HL-60 (cell line): ENCODE measurements around the gene EIF1AD.

ENCODE experiments used
- DNase-seq, 2 experiments: peaks; one replicate each; pipeline ENCODE4 v3.0.0-alpha.2; 2010 to 2020; ENCODE audit warnings: low read depth in 1 of 2, low spot score in 1 of 2
- H3K27ac ChIP-seq: fragments of 250-450 bp; sonication (Bioruptor Pico); replicated peaks from 2 replicates; pipeline ENCODE4 v1.5.1; 2020; ENCODE audit warnings: mild to moderate bottlenecking, moderate library complexity
- H3K27me3 ChIP-seq: fragments of 250-450 bp; sonication (Bioruptor Pico); 2 replicates; pipeline ENCODE4 v1.5.1; 2021; ENCODE audit warnings: mild to moderate bottlenecking, moderate library complexity; ENCODE audit not compliant: insufficient read depth, poor library complexity, severe bottlenecking
- H3K4me3 ChIP-seq: replicated peaks from 2 replicates; pipeline ENCODE4 v1.5.1; 2011; ENCODE audit warnings: mild to moderate bottlenecking, control low read depth, low read length; ENCODE audit not compliant: insufficient read depth
- GABPA ChIP-seq: IDR thresholded peaks from 2 replicates; pipeline ENCODE4 v1.6.1; 2012; ENCODE audit warnings: low read depth
- POLR2AphosphoS5 ChIP-seq: IDR thresholded peaks from 2 replicates; pipeline ENCODE4 v1.6.1; 2012; ENCODE audit warnings: low read depth
- SPI1 ChIP-seq: IDR thresholded peaks from 2 replicates; pipeline ENCODE4 v1.6.1; 2012; ENCODE audit warnings: low read depth, mild to moderate bottlenecking, borderline replicate concordance
- TF ChIP-seq, protein P1 (sequence below): IDR thresholded peaks from one replicate; pipeline ENCODE4 v1.5.1; 2011; ENCODE audit warnings: low read length, control low read depth, inconsistent platforms; ENCODE audit not compliant: insufficient read depth
- TF ChIP-seq, protein P2 (sequence below): IDR thresholded peaks from 2 replicates; pipeline ENCODE4 v1.6.1; 2012; ENCODE audit warnings: low read depth; ENCODE audit not compliant: insufficient replicate concordance

The EIF1AD gene

DNA sequence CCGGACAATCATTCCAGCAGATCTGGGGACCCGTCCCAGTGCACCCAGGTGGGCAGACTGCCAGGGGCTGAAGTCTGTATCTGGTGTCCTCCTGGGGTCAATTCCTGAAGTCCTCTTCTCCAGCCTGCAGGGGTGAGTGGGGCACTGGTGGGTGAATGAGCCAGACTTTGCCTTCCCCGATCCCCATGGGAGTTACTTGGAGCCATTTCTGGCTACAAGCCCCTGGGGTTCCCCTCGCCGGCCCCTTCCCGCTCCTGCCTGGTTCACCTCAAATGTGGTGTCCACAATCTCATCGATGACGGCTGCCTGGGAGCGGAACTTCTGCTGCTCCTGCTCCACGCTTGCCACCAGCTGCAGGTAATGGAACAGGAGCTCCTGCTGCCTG lies 14.8 kb upstream of the EIF1AD start:
- peaks cover 5% of the 10 kb centered on the region for H3K27me3 ChIP-seq
- no peak overlapping the region for H3K27ac ChIP-seq
- TF ChIP-seq, protein P1, sequence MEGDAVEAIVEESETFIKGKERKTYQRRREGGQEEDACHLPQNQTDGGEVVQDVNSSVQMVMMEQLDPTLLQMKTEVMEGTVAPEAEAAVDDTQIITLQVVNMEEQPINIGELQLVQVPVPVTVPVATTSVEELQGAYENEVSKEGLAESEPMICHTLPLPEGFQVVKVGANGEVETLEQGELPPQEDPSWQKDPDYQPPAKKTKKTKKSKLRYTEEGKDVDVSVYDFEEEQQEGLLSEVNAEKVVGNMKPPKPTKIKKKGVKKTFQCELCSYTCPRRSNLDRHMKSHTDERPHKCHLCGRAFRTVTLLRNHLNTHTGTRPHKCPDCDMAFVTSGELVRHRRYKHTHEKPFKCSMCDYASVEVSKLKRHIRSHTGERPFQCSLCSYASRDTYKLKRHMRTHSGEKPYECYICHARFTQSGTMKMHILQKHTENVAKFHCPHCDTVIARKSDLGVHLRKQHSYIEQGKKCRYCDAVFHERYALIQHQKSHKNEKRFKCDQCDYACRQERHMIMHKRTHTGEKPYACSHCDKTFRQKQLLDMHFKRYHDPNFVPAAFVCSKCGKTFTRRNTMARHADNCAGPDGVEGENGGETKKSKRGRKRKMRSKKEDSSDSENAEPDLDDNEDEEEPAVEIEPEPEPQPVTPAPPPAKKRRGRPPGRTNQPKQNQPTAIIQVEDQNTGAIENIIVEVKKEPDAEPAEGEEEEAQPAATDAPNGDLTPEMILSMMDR = no peak
- TF ChIP-seq POLR2AphosphoS5 (no peak), GABPA (no peak), SPI1 (no peak)
- TF ChIP-seq, protein P2, sequence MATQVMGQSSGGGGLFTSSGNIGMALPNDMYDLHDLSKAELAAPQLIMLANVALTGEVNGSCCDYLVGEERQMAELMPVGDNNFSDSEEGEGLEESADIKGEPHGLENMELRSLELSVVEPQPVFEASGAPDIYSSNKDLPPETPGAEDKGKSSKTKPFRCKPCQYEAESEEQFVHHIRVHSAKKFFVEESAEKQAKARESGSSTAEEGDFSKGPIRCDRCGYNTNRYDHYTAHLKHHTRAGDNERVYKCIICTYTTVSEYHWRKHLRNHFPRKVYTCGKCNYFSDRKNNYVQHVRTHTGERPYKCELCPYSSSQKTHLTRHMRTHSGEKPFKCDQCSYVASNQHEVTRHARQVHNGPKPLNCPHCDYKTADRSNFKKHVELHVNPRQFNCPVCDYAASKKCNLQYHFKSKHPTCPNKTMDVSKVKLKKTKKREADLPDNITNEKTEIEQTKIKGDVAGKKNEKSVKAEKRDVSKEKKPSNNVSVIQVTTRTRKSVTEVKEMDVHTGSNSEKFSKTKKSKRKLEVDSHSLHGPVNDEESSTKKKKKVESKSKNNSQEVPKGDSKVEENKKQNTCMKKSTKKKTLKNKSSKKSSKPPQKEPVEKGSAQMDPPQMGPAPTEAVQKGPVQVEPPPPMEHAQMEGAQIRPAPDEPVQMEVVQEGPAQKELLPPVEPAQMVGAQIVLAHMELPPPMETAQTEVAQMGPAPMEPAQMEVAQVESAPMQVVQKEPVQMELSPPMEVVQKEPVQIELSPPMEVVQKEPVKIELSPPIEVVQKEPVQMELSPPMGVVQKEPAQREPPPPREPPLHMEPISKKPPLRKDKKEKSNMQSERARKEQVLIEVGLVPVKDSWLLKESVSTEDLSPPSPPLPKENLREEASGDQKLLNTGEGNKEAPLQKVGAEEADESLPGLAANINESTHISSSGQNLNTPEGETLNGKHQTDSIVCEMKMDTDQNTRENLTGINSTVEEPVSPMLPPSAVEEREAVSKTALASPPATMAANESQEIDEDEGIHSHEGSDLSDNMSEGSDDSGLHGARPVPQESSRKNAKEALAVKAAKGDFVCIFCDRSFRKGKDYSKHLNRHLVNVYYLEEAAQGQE = no peak
- no peak for DNase-seq
- no peak overlapping the region for H3K4me3 ChIP-seq

DNA sequence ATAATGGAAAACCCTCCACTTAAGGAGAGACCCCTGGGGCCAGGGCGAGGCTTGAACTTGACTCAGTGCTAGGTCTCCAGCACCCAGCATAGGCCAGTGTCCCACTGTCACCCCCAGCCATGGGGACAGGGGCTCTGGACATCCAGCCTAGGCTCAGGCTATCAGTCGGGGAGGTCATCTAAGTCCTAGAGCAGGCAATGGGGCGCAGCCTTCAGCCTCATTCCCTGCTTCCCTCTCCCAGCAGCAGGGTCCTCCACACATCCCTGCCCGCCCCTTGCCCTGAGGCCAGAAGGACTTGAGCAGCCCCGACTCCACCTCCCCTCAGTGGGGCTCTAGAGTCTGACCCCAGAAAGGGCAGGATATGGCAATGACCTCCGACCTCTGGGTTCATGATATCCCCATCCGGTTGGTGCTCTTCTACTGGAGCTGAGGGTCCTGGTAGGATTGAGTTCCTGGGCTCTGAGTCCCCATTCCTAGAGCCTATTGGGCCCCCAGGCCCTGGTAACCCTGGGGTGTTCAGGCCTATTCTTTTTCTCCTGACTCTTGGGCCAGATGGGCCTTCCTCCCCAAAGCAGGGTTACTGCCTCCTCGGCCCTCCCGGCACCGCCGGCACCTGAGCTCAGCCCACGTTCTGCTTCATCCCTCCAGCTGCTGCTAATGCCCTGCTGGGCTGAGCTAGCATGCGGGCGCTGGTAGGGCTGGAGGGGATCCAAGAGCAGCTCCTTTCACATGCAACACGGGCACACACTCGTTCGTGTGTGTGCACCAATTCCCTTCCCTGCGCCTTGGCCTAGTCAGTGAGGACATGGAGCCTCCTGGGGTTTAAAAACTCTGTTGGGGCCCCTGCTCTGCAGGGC lies 14.2 kb upstream of the EIF1AD start:
- H3K27ac ChIP-seq = no peak overlapping the region
- H3K27me3 ChIP-seq = peaks cover 9% of the 10 kb centered on the region
- H3K4me3 ChIP-seq = no peak overlapping the region
- DNase-seq = no peak
- TF ChIP-seq POLR2AphosphoS5 = no peak
- no peak for TF ChIP-seq GABPA
- TF ChIP-seq, protein P2 = no peak
- TF ChIP-seq, protein P1 = no peak
- no peak for TF ChIP-seq SPI1

DNA sequence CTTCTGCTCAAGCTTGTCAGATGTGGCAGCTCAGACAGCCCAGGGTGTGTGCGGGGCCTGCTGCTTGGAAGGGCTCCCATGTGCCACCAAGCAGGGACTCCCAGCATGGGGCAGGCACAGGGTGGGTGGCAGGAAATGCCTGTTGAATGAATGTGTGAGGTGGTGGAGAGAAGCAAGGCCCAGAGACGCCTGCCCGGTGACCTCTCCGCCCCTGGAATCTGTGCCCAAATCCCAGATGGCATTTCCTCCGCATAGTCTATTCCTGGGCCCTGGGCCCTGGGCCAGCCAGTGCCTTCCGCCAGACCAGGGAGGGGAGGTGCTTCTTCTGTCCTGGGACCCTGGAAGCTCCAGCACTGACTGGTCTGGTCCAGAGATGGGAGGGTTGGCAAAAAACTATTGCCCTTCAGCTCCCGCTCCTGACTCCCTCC lies 13.5 kb upstream of the EIF1AD start:
- H3K27me3 ChIP-seq = peaks cover 9% of the 10 kb centered on the region
- H3K4me3 ChIP-seq = no peak overlapping the region
- no peak for DNase-seq
- H3K27ac ChIP-seq = no peak overlapping the region
- no peak for TF ChIP-seq POLR2AphosphoS5

DNA sequence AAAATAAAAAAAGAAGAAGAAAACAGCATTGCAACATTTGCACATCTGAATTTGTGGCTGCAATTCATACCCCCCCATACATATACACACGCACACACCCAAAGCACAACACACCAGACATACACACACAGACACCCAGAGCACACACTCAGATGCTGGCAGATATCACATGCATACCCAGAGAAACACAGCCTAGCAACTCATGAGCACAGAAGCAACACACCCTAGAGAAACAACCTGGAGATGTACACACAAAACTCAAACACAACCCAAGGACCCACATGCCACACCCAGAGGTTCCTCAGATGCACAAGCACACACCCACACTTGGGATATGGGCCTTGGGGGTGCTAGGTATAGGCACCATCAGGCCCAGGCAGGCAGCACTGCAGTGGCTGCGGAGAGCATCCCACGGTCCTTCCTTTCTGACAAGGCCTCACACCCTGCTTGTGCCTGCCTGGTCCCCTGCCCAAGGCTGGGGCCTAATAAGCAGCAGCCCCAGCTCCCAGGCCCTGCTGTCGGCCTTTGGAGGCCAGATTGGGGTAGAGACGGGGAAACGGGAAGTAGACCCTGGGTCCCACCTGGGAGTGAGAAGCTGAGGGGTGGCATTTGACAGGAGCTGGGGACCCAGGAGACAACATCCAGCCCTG lies 13.0 kb upstream of the EIF1AD start:
- no peak for DNase-seq
- TF ChIP-seq, protein P1 = no peak
- TF ChIP-seq SPI1 = no peak
- no peak for TF ChIP-seq POLR2AphosphoS5
- TF ChIP-seq GABPA = no peak
- TF ChIP-seq, protein P2 = no peak
- Histone ChIP-seq H3K27me3 (peaks cover 9% of the 10 kb centered on the region), H3K4me3 (no peak overlapping the region), H3K27ac (no peak overlapping the region)
